Stimulated activated CD8-positive, alpha-beta memory T cell treated with anti-CD3 and anti-CD28 coated beads, Interleukin-4, amount 100 ng/mL, for 48 hours (primary cell): ENCODE results near the gene MIOX.

Source experiments
- DNase-seq: peaks from one replicate; pipeline ENCODE4 v3.0.0-alpha.2; 2020

Gene MIOX

GRCh38 chr22:50498322-50498890 lies 11.7 kb downstream of the MIOX start:
- DNase-seq: peak; percentile 80

- DNase-seq: no peak
Observed at GRCh38 chr22:50500452-50500851, 13.8 kb downstream of the MIOX start.

- no peak for DNase-seq
Observed at GRCh38 chr22:50502096-50502495, 15.4 kb downstream of the MIOX start.

- DNase-seq: no peak
Observed at GRCh38 chr22:50502628-50503474, 16.2 kb downstream of the MIOX start.

GRCh38 chr22:50503475-50504145 lies 17.0 kb downstream of the MIOX start:
- DNase-seq: peak; percentile 56

- DNase-seq: no peak
Observed at GRCh38 chr22:50504369-50505211, 17.9 kb downstream of the MIOX start.

GRCh38 chr22:50505276-50505775 lies 18.7 kb downstream of the MIOX start:
- no peak for DNase-seq

GRCh38 chr22:50505776-50506610 lies 19.3 kb downstream of the MIOX start:
- no peak for DNase-seq

- no peak for DNase-seq
Observed at GRCh38 chr22:50506611-50507420, 20.2 kb downstream of the MIOX start.

- peak; percentile 95 for DNase-seq
Observed at GRCh38 chr22:50507421-50507990, 20.8 kb downstream of the MIOX start, which contains the start of gene LMF2. Gene LMF2, minus strand, starts transcription at chr22:50507702. Its CDS starts 27 bp downstream, at chr22:50507675.

- peak; percentile 99 for DNase-seq
Observed at GRCh38 chr22:50507991-50508884, 21.6 kb downstream of the MIOX start, which contains the start of gene NCAPH2. Gene NCAPH2, plus strand, starts transcription at chr22:50508224. Its CDS starts 114 bp downstream, at chr22:50508338.

GRCh38 chr22:50508897-50509296 lies 22.2 kb downstream of the MIOX start:
- no peak for DNase-seq

- no peak for DNase-seq
Observed at GRCh38 chr22:50513175-50513574, 26.5 kb downstream of the MIOX start.

- no peak for DNase-seq
Observed at GRCh38 chr22:50516068-50516467, 29.4 kb downstream of the MIOX start.

- DNase-seq: no peak
Observed at GRCh38 chr22:50516891-50517290, 30.2 kb downstream of the MIOX start.

GRCh38 chr22:50517495-50518260 lies 31.0 kb downstream of the MIOX start:
- DNase-seq: no peak

GRCh38 chr22:50518606-50519005 lies 31.9 kb downstream of the MIOX start:
- no peak for DNase-seq

GRCh38 chr22:50519151-50519550 lies 32.5 kb downstream of the MIOX start:
- DNase-seq: no peak
